ENCODE data around the gene ENPP5.

The ENPP5 gene

GRCh38 chr6:46144270-46144669 lies 26.5 kb downstream of the ENPP5 start:
- no peaks in the 10 kb centered on the region for H3K9me3 ChIP-seq (ENCODE audit: low read length)
- no peak overlapping the region for H3K9ac ChIP-seq (ENCODE audit: low read length)
- no peak for TF ChIP-seq EZH2 (IDR thresholded peaks at IDR 0.05; ENCODE audit: borderline replicate concordance, low read length)
- TF ChIP-seq CTCF (IDR thresholded peaks at IDR 0.05; ENCODE audit: low read length): no peak
- H4K20me1 ChIP-seq (ENCODE audit: insufficient read depth, low read length): no peaks in the 10 kb centered on the region
- H3K36me3 ChIP-seq (ENCODE audit: insufficient read depth, low read length): peaks cover 18% of the 10 kb centered on the region; the same call in 1 of the 2 replicates
- H3K4me1 ChIP-seq (ENCODE audit: insufficient read depth, low read length, severe bottlenecking): no peaks in the 10 kb centered on the region
- no peak overlapping the region for H2AFZ ChIP-seq (ENCODE audit: low read length)
- no peaks in the 10 kb centered on the region for H3F3A ChIP-seq (ENCODE audit: insufficient read depth, low read length)
- no peaks in the 10 kb centered on the region for H3K9me2 ChIP-seq (ENCODE audit: low read depth, low read length)
- H3K4me2 ChIP-seq (ENCODE audit: low read length): no peak overlapping the region
- no peak overlapping the region for H3K4me3 ChIP-seq (ENCODE audit: low read depth, low read length, poor library complexity, severe bottlenecking)
- no peaks in the 10 kb centered on the region for H3K27me3 ChIP-seq (ENCODE audit: insufficient read depth, low read length)
- H3K27ac ChIP-seq (ENCODE audit: low read depth, low read length, poor library complexity, severe bottlenecking): no peak overlapping the region
- H3K79me2 ChIP-seq (ENCODE audit: insufficient read depth, low read length): 0 out of 2 replicates have a peak, but pooled peaks cover 3% of the 10 kb centered on the region

- Histone ChIP-seq H3K9me2 (ENCODE audit: low read depth, low read length) (no peaks in the 10 kb centered on the region), H3K27me3 (ENCODE audit: insufficient read depth, low read length) (no peaks in the 10 kb centered on the region), H3K4me2 (ENCODE audit: low read length) (no peak overlapping the region), H3K4me3 (ENCODE audit: low read depth, low read length, poor library complexity, severe bottlenecking) (no peak overlapping the region), H3K9ac (ENCODE audit: low read length) (no peak overlapping the region), H3F3A (ENCODE audit: insufficient read depth, low read length) (no peaks in the 10 kb centered on the region), H3K36me3 (ENCODE audit: insufficient read depth, low read length) (peaks cover 13% of the 10 kb centered on the region; the same call in 1 of the 2 replicates), H3K27ac (ENCODE audit: low read depth, low read length, poor library complexity, severe bottlenecking) (no peak overlapping the region), H3K9me3 (ENCODE audit: low read length) (no peaks in the 10 kb centered on the region), H3K79me2 (ENCODE audit: insufficient read depth, low read length) (peaks cover 48% of the 10 kb centered on the region), H2AFZ (ENCODE audit: low read length) (no peak overlapping the region), H4K20me1 (ENCODE audit: insufficient read depth, low read length) (no peaks in the 10 kb centered on the region), H3K4me1 (ENCODE audit: insufficient read depth, low read length, severe bottlenecking) (peaks cover 24% of the 10 kb centered on the region)
- no peak for TF ChIP-seq CTCF (IDR thresholded peaks at IDR 0.05; ENCODE audit: low read length)
- TF ChIP-seq EZH2 (IDR thresholded peaks at IDR 0.05; ENCODE audit: borderline replicate concordance, low read length): no peak
Observed at GRCh38 chr6:46138281-46138680, 32.5 kb downstream of the ENPP5 start.

GRCh38 chr6:46137387-46137786 lies 33.4 kb downstream of the ENPP5 start:
- Histone ChIP-seq H3K9me3 (ENCODE audit: low read length) (no peaks in the 10 kb centered on the region), H3K4me2 (ENCODE audit: low read length) (no peak overlapping the region), H3K27me3 (ENCODE audit: insufficient read depth, low read length) (no peaks in the 10 kb centered on the region), H3K4me3 (ENCODE audit: low read depth, low read length, poor library complexity, severe bottlenecking) (no peak overlapping the region), H3K4me1 (ENCODE audit: insufficient read depth, low read length, severe bottlenecking) (peaks cover 24% of the 10 kb centered on the region), H4K20me1 (ENCODE audit: insufficient read depth, low read length) (no peaks in the 10 kb centered on the region), H3K36me3 (ENCODE audit: insufficient read depth, low read length) (peaks cover 6% of the 10 kb centered on the region; the same call in 1 of the 2 replicates), H3K79me2 (ENCODE audit: insufficient read depth, low read length) (peaks cover 52% of the 10 kb centered on the region), H3F3A (ENCODE audit: insufficient read depth, low read length) (no peaks in the 10 kb centered on the region), H3K9me2 (ENCODE audit: low read depth, low read length) (no peaks in the 10 kb centered on the region), H3K27ac (ENCODE audit: low read depth, low read length, poor library complexity, severe bottlenecking) (peak overlapping the region; percentile 2), H2AFZ (ENCODE audit: low read length) (no peak overlapping the region), H3K9ac (ENCODE audit: low read length) (no peak overlapping the region)
- TF ChIP-seq CTCF (IDR thresholded peaks at IDR 0.05; ENCODE audit: low read length): no peak

Data from OCI-LY1 (cell line).